ENCODE results near the gene HOXA5.
A peak's percentile ranks its signal among the peaks of the same experiment; 100 is the strongest.

Gene HOXA5

GRCh38 chr7:27178366-27178765 lies 34.9 kb upstream of the HOXA5 start:
- H3K27me3 ChIP-seq (ENCODE audit: insufficient read depth, low read length), result peaks cover 98% of the 10 kb centered on the region
- H3K36me3 ChIP-seq (ENCODE audit: insufficient read depth, low read length), result no peaks in the 10 kb centered on the region
- H3K9me3 ChIP-seq (ENCODE audit: low read length), result peaks cover 5% of the 10 kb centered on the region
- H2AFZ ChIP-seq (ENCODE audit: low read depth, low read length), result no peak overlapping the region
- H3K4me1 ChIP-seq (ENCODE audit: insufficient read depth, low read length), result peaks cover 6% of the 10 kb centered on the region
- H3K4me3 ChIP-seq (ENCODE audit: low read length), result no peak overlapping the region

- H3K9me3 ChIP-seq (ENCODE audit: low read length), result peaks cover 5% of the 10 kb centered on the region
- H2AFZ ChIP-seq (ENCODE audit: low read depth, low read length), result no peak overlapping the region
- no peak overlapping the region for H3K4me3 ChIP-seq (ENCODE audit: low read length)
- H3K27me3 ChIP-seq (ENCODE audit: insufficient read depth, low read length), result peaks cover 98% of the 10 kb centered on the region
- H3K4me1 ChIP-seq (ENCODE audit: insufficient read depth, low read length), result peaks cover 6% of the 10 kb centered on the region
- no peaks in the 10 kb centered on the region for H3K36me3 ChIP-seq (ENCODE audit: insufficient read depth, low read length)
Observed at GRCh38 chr7:27177795-27178320, 34.4 kb upstream of the HOXA5 start.

GRCh38 chr7:27176962-27177794 lies 33.7 kb upstream of the HOXA5 start:
- Histone ChIP-seq H2AFZ (ENCODE audit: low read depth, low read length) (no peak overlapping the region), H3K27me3 (ENCODE audit: insufficient read depth, low read length) (peaks cover 98% of the 10 kb centered on the region), H3K36me3 (ENCODE audit: insufficient read depth, low read length) (no peaks in the 10 kb centered on the region), H3K4me1 (ENCODE audit: insufficient read depth, low read length) (peaks cover 6% of the 10 kb centered on the region), H3K4me3 (ENCODE audit: low read length) (no peak overlapping the region), H3K9me3 (ENCODE audit: low read length) (peaks cover 5% of the 10 kb centered on the region)

GRCh38 chr7:27176524-27176845 lies 33.0 kb upstream of the HOXA5 start:
- no peak overlapping the region for H2AFZ ChIP-seq (ENCODE audit: low read depth, low read length)
- H3K27me3 ChIP-seq (ENCODE audit: insufficient read depth, low read length), result peaks cover 99% of the 10 kb centered on the region
- H3K9me3 ChIP-seq (ENCODE audit: low read length), result peaks cover 5% of the 10 kb centered on the region
- H3K4me1 ChIP-seq (ENCODE audit: insufficient read depth, low read length), result peaks cover 6% of the 10 kb centered on the region
- H3K4me3 ChIP-seq (ENCODE audit: low read length), result no peak overlapping the region
- no peaks in the 10 kb centered on the region for H3K36me3 ChIP-seq (ENCODE audit: insufficient read depth, low read length)

- Histone ChIP-seq H3K4me3 (ENCODE audit: low read length) (no peak overlapping the region), H3K27me3 (ENCODE audit: insufficient read depth, low read length) (peaks cover 99% of the 10 kb centered on the region), H2AFZ (ENCODE audit: low read depth, low read length) (no peak overlapping the region), H3K4me1 (ENCODE audit: insufficient read depth, low read length) (peaks cover 6% of the 10 kb centered on the region), H3K36me3 (ENCODE audit: insufficient read depth, low read length) (no peaks in the 10 kb centered on the region), H3K9me3 (ENCODE audit: low read length) (peaks cover 5% of the 10 kb centered on the region)
Observed at GRCh38 chr7:27175626-27176523, 32.4 kb upstream of the HOXA5 start.

GRCh38 chr7:27174874-27175625 lies 31.6 kb upstream of the HOXA5 start:
- no peak overlapping the region for H3K4me3 ChIP-seq (ENCODE audit: low read length)
- peaks cover 5% of the 10 kb centered on the region for H3K9me3 ChIP-seq (ENCODE audit: low read length)
- peaks cover 6% of the 10 kb centered on the region for H3K4me1 ChIP-seq (ENCODE audit: insufficient read depth, low read length)
- no peaks in the 10 kb centered on the region for H3K36me3 ChIP-seq (ENCODE audit: insufficient read depth, low read length)
- no peak overlapping the region for H2AFZ ChIP-seq (ENCODE audit: low read depth, low read length)
- H3K27me3 ChIP-seq (ENCODE audit: insufficient read depth, low read length), result peaks cover 100% of the 10 kb centered on the region

- Histone ChIP-seq H3K4me1 (ENCODE audit: insufficient read depth, low read length) (peaks cover 3% of the 10 kb centered on the region), H2AFZ (ENCODE audit: low read depth, low read length) (peak within 1 kb of the TSS; percentile 80), H3K27me3 (ENCODE audit: insufficient read depth, low read length) (peaks cover 99% of the 10 kb centered on the region), H3K4me3 (ENCODE audit: low read length) (no peak within 1 kb of the TSS), H3K9me3 (ENCODE audit: low read length) (peaks cover 5% of the 10 kb centered on the region), H3K36me3 (ENCODE audit: insufficient read depth, low read length) (no peaks in the 10 kb centered on the region)
Observed at GRCh38 chr7:27173956-27174873, 30.7 kb upstream of the HOXA5 start, which contains the start of gene HOXA10. TSS of gene HOXA10 (minus strand) at chr7:27174320. CDS start at chr7:27174306, 14 bp downstream.

- Histone ChIP-seq H3K36me3 (ENCODE audit: insufficient read depth, low read length) (no peaks in the 10 kb centered on the region), H3K9me3 (ENCODE audit: low read length) (peaks cover 5% of the 10 kb centered on the region), H3K27me3 (ENCODE audit: insufficient read depth, low read length) (peaks cover 99% of the 10 kb centered on the region), H2AFZ (ENCODE audit: low read depth, low read length) (peak overlapping the region; percentile 80), H3K4me3 (ENCODE audit: low read length) (no peak overlapping the region), H3K4me1 (ENCODE audit: insufficient read depth, low read length) (peaks cover 3% of the 10 kb centered on the region)
Observed at GRCh38 chr7:27173511-27173955, 30.1 kb upstream of the HOXA5 start.

GRCh38 chr7:27172823-27173510 lies 29.5 kb upstream of the HOXA5 start:
- Histone ChIP-seq H3K4me3 (ENCODE audit: low read length) (no peak overlapping the region), H3K27me3 (ENCODE audit: insufficient read depth, low read length) (peaks cover 99% of the 10 kb centered on the region)

GRCh38 chr7:27172315-27172774 lies 28.9 kb upstream of the HOXA5 start:
- Histone ChIP-seq H3K27me3 (ENCODE audit: insufficient read depth, low read length) (peaks cover 99% of the 10 kb centered on the region), H3K9me3 (ENCODE audit: low read length) (peaks cover 5% of the 10 kb centered on the region), H2AFZ (ENCODE audit: low read depth, low read length) (no peak overlapping the region), H3K4me1 (ENCODE audit: insufficient read depth, low read length) (peaks cover 3% of the 10 kb centered on the region), H3K4me3 (ENCODE audit: low read length) (no peak overlapping the region), H3K36me3 (ENCODE audit: insufficient read depth, low read length) (no peaks in the 10 kb centered on the region)

More at GRCh38 chr7:27172823-27173510, 29.5 kb upstream of the HOXA5 start:
- peak overlapping the region; percentile 80 for H2AFZ ChIP-seq (ENCODE audit: low read depth, low read length)
- H3K4me1 ChIP-seq (ENCODE audit: insufficient read depth, low read length), result peaks cover 3% of the 10 kb centered on the region
- H3K9me3 ChIP-seq (ENCODE audit: low read length), result peaks cover 5% of the 10 kb centered on the region
- H3K36me3 ChIP-seq (ENCODE audit: insufficient read depth, low read length), result no peaks in the 10 kb centered on the region

GRCh38 chr7:27171637-27172314 lies 28.3 kb upstream of the HOXA5 start:
- Histone ChIP-seq H3K27me3 (ENCODE audit: insufficient read depth, low read length) (peaks cover 99% of the 10 kb centered on the region), H3K36me3 (ENCODE audit: insufficient read depth, low read length) (no peaks in the 10 kb centered on the region), H3K4me1 (ENCODE audit: insufficient read depth, low read length) (peaks cover 3% of the 10 kb centered on the region), H3K9me3 (ENCODE audit: low read length) (peaks cover 5% of the 10 kb centered on the region), H3K4me3 (ENCODE audit: low read length) (no peak overlapping the region), H2AFZ (ENCODE audit: low read depth, low read length) (no peak overlapping the region)
